ENCODE data around the gene ECT2L.
A peak's percentile ranks its signal among the peaks of the same experiment; 100 is the strongest.

The ECT2L gene

DNA sequence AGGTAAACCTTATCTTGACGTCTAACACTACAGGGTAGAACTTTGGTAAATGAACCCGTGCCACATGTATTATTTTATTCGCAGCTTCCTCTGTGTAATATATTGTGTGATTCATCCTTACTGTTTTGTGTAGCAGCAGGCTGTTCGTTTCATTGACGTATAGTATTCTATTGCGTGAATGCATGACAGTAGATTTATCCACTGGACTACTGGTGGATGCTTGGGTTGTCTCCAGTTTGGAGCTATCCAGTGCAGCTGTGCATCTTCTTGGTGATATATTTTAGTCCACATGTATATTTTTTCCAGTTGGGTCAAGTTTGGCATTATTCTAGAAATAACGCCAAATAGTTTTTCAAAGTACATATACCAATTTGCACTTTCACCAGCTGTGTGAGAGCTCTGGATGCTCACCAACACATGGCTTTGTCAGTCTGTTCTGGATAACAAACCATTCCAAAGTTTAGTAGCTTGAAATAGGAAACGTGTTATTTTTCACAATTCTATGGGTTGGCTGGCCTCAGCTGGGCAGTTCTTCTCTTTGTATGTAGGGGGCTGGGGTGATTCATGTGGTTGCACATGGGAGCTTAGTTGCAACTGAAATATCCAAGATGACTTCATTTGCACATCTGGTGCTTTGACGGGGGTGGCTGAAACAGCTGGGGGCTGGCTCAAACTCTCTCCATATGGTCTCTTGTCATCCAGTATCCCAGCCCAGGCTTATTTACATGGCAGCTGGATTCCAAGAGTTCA is 9.3 kb downstream of the ECT2L start:
- DNase-seq = no peak

DNA sequence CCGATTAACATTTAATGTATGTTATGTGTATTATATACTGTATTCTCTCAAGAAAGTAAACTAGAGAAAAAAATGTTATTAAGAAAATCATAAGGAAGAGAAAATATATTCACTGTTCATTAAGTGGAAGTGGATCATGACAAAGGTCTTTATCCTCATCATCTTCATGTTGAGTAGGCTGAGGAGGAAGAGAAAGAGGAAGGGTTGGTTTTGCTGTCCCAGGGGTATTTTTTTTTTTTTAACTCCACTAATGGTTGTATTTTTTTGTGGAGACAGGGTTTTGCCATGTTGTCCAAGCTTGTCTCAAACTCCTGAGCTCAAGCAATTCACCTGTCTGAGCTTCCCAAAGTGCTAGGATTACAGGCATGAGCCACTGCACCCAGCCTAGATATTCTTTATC is 11.0 kb downstream of the ECT2L start:
- DNase-seq = no peak

GRCh38 chr6:138809677-138810076 is 13.8 kb downstream of the ECT2L start:
- DNase-seq = no peak

DNA sequence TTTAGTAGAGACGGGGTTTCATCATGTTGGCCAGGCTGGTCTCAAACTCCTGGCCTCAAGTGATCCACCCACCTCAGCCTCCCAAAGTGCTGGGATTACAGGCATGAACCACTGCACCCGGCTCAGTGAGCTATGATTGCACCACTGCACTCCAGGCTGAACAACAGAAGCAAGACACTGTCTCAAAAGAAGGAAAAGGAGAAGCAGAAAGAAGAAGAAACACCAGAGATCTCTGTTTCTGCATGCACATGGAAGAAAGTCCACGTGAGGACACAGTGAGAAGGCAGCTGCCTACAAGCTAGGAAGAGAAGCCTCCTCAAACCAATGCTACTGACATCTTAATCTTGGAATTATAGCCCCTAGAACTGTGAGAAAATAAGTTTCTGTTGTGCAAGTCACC is 16.0 kb downstream of the ECT2L start:
- no peak for DNase-seq

- no peak for DNase-seq
Observed at GRCh38 chr6:138814179-138814834, 18.4 kb downstream of the ECT2L start.

DNA sequence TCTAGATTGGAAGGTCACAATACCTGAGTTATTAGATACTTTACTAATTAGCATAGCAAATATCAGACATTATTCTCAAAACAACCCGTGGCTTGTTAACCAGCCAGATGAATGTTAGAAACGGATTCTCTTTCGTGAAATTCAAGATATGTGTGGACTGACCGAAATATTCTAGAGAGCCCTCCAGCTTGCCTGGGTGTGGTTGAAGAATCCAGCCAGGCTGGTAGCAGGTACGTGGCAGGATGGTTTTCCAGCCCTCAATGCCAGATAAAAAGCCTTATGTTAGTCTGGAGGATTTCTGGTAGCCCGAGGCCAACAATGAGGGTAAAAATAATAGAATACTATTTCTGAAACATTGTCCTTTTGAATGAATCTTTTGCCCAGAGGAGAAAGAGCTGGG is 19.3 kb downstream of the ECT2L start:
- no peak for DNase-seq

- DNase-seq = peak in 2 of 56 donors; percentile 1 to 42
Observed at GRCh38 chr6:138815797-138816528, 20.1 kb downstream of the ECT2L start.

- DNase-seq = no peak
Observed at GRCh38 chr6:138817799-138818198, 21.9 kb downstream of the ECT2L start.

DNA sequence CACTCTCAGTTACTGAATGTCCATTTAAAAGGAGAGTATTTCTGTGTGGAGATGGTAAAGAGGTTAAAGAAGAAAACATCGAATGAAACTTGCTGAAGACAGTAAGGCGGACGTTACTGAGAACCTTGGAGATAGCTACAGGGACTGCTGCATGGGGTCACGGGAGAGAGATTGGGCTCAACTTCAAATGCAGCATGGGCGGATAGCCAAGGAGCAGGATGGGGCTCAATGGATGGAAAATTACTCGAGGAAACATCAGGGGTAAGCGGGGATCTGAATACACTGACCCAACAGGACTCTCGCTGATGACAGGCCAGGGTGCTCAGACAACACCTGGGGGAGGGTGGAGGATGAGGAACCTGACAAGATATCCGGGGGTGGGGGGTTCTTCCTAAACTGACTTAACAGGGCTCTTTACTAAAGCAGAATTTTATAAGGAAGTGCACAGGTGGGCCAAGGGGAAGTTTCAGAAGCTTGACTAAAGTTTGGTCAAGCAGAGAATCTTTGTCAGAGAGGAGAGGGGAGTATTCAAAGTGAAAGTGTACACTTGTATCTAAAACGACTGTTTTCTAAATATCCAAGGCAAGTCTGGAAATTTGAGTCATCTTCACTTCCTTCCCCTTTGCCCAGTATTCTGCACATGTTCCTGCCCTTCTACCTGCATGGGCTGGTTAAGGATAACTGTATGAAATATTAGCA is 22.8 kb downstream of the ECT2L start:
- DNase-seq = no peak

GRCh38 chr6:138821519-138821918 is 25.6 kb downstream of the ECT2L start:
- no peak for DNase-seq

GRCh38 chr6:138824482-138825144 is 28.7 kb downstream of the ECT2L start:
- DNase-seq = no peak

DNA sequence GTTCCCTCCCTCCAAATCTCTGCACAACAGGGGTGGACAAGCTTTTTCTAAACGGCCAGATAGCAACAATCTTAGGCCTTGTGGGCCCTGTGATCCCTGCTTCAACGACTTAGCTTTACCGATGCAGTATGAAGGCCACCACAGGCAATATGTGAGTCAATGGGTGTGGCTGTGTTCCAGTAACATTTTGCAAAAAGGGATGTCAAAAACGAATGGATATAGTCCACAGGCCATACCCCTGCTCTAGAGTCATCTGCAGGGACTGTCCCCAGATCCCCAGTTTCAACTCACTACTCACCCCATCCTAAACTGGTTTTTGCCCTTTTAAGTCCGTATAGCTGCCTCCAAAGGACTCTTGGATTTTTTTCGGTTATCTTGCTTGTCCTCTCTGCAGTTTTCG is 34.4 kb downstream of the ECT2L start:
- DNase-seq = no peak

- DNase-seq = no peak
Observed at GRCh38 chr6:138832182-138832581, 36.3 kb downstream of the ECT2L start.

DNA sequence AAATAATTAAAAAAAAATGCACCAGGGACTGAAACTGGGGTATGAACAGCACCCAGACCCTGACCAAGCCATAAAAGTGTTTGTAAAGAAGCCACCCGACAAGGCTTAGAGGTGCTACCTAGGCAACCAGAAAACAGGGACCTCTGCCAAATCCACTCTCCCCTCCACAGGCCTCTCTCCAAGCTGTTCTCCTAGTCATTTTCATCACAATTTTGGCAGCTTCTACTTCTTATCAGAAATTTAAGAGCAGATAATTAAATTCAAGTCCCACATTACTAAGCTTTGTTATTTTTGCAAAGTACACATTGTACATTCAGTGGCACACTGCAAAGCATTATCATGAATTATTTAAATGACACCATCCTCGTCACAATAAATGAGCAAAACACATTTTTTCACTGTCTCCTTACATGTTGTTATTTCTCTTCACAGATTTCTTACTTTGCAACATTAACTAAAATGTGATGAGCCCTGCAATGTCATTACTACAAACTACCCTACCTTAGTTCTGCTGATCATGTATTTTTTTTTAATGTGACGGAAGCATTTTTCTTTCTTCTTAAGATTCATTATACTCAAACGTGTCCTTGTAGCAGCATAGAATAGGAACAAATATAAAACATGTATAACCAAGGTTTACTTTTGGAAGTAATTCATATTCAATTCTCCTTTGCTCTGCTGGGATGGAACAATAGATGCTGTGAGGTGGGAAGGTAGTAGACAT is 38.1 kb downstream of the ECT2L start:
- peak in 10 of 56 donors; percentile 2 to 49 (median 4) for DNase-seq

DNA sequence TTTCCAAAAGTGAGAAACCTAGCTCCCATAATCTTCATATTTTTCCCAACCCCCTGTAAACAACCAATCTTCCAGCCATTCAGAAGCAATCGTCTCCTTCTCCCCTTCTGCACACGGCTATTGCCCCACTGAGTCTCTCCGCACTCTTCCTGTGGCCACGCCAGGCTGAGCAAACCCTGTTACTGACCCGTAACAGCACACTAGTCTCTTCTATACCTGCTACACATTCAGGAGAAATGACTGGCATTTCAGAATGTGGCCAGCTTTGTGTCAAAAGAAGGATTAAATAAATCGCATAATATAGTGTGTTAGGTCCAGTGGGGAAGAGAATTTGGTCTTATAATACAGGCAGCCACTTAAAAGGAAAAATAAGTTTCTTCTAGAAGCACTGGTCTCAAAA is 41.4 kb downstream of the ECT2L start:
- DNase-seq = no peak

DNA sequence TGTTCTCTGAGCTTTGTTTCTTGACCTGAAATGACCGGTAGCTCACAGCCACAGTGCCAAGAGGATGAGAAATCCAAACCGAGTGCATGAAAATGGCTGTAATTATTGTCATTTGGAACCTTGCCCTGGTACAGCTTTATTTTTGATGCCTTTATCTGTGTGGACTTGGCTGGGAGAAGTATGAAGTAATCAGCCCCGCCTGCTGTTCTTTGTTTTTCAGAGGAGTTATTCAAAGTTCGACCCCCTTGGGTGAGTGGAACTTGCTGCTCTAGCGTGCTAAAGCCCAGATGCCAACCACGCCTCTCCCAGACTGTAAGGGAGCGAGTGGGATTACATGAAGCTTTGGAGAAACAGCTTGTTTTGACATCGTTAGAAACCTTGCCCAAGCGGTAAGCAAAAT is 48.3 kb downstream of the ECT2L start:
- DNase-seq = peak in 6 of 56 donors; percentile 1 to 29 (median 4)

DNA sequence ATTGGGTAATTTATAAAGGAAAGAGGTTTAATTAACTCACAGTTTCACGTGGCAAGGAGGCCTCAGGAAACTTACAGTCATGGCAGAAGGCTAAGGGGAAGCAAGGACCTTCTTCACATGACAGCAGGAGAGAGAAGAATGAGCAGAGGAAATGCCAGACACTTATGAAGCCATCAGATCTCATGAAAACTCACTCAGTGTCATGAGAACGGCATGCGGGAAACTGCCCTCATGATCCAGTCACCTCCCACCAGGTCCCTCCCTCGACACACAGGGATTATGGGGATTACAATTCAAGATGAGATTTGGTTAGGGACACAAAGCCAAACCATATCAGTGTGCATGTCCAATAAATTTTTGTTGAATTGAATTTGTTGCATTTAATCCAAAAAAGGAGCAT is 52.0 kb downstream of the ECT2L start:
- DNase-seq = no peak

DNA sequence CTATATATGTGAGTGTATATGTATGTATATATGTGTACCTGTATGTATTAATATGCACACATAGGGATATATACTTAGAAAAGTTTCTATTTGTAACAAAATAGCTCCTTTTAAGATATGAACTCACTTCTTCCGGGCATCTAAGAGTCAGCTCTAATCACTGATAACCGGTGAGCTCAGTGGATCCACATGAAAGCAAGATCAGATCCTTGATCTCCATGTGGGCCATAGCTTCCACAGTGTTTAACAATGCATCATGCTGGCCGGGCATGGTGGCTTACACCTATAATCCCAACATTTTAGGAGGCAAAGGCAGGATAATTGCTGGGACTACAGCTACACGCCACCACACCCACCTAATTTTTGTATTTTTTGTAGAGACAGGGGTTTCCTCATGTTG is 52.6 kb downstream of the ECT2L start:
- no peak for DNase-seq

DNA sequence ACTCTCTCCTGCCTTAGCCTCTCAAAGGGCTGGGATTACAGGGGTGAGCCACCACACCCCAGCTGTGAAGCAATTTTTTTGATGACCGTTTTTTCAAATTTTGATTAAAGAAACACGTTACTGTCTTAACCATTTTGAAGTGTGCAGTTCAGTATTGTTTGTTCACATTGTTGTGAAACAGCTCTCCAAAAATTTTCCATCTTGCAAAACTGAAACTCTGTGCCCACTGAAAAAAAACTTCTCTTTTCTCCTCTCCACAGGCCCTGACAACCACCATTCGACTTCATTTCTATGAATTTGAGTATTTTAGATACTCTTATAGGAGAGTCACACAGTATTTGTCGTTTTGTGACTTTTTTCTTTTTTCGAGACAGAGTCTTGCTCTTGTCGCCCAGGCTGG is 53.9 kb downstream of the ECT2L start:
- no peak for DNase-seq

- DNase-seq = no peak
Observed at GRCh38 chr6:138856654-138857053, 60.8 kb downstream of the ECT2L start.

GRCh38 chr6:138857775-138858174 is 61.9 kb downstream of the ECT2L start:
- no peak for DNase-seq
